ENCODE measurements around the gene DNAJC7.
A peak's percentile ranks its signal among the peaks of the same experiment; 100 is the strongest.

DNAJC7 gene

DNA sequence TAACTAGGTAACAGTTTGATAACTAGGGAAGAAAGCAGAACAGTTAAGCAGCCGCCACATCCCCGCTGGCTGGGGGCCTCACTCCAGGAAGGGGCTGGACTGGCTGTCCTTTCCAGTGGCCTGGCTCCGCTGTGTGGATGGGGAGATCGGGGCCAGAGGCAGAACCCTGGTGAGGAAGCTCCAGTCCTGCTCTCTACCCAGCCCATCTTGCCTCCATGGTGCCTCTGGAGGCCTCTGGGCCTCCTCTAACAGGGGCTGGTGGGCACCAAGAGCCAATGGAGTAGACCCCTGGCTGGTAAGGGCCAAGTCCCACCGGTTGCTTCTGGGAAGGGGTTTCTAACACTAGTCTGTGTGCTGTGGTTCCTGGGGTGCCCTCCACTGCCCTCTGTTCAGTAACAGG lies 42.6 kb downstream of the DNAJC7 start:
- no peaks in the 10 kb centered on the region for H3K27me3 ChIP-seq (ENCODE audit: control insufficient read depth, insufficient read depth, low read length)
- H3K27ac ChIP-seq (ENCODE audit: low read depth, low read length) = no peak overlapping the region
- H3K9ac ChIP-seq (ENCODE audit: low read length) = no peak overlapping the region
- no peak overlapping the region for H3K4me3 ChIP-seq (ENCODE audit: low read depth, low read length)
- peaks cover 84% of the 10 kb centered on the region for H3K36me3 ChIP-seq (ENCODE audit: control insufficient read depth, insufficient read depth, low read length)
- no peaks in the 10 kb centered on the region for H3K4me1 ChIP-seq (ENCODE audit: control insufficient read depth, insufficient read depth, low read length)
- H3K9me3 ChIP-seq (ENCODE audit: control insufficient read depth, insufficient read depth, low read depth, low read length) = no peaks in the 10 kb centered on the region

DNA sequence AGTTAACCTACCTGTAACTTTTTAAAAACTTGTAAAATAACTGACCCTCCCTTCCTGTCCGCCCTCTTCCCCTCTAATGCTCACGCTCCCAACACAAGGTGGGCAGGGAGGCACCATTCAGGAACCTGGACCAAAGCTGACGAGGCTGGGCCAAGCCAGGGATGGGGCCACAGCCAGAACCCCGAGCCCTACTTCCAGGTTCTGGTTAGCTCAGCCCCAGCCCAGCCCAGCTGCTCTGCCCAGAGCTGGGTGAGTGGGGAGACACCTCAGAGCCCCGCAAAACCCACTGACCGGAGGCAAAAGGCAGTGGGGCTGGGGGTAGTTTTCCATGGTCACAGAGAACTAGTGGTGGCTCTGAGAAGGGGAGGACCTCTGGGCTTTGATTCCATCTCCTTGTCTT lies 43.2 kb downstream of the DNAJC7 start:
- H3K9me3 ChIP-seq (ENCODE audit: control insufficient read depth, insufficient read depth, low read depth, low read length) = no peaks in the 10 kb centered on the region
- H3K36me3 ChIP-seq (ENCODE audit: control insufficient read depth, insufficient read depth, low read length) = peaks cover 84% of the 10 kb centered on the region
- H3K4me1 ChIP-seq (ENCODE audit: control insufficient read depth, insufficient read depth, low read length) = no peaks in the 10 kb centered on the region
- no peaks in the 10 kb centered on the region for H3K27me3 ChIP-seq (ENCODE audit: control insufficient read depth, insufficient read depth, low read length)
- H3K4me3 ChIP-seq (ENCODE audit: low read depth, low read length) = no peak overlapping the region
- H3K9ac ChIP-seq (ENCODE audit: low read length) = no peak overlapping the region
- no peak overlapping the region for H3K27ac ChIP-seq (ENCODE audit: low read depth, low read length)

DNA sequence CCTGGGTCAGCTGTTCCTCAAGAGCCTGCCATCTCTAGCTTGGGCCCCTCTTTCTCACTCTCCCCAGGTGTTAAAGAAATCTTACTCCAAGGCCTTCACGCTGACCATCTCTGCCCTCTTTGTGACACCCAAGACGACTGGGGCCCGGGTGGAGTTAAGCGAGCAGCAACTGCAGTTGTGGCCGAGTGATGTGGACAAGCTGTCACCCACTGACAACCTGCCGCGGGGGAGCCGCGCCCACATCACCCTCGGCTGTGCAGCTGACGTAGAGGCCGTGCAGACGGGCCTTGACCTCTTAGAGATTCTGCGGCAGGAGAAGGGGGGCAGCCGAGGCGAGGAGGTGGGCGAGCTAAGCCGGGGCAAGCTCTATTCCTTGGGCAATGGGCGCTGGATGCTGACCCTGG lies 43.8 kb downstream of the DNAJC7 start:
- H3K9ac ChIP-seq (ENCODE audit: low read length) = no peak overlapping the region
- no peaks in the 10 kb centered on the region for H3K9me3 ChIP-seq (ENCODE audit: control insufficient read depth, insufficient read depth, low read depth, low read length)
- peaks cover 86% of the 10 kb centered on the region for H3K36me3 ChIP-seq (ENCODE audit: control insufficient read depth, insufficient read depth, low read length)
- peaks cover 4% of the 10 kb centered on the region; the same call in 1 of the 2 replicates for H3K4me1 ChIP-seq (ENCODE audit: control insufficient read depth, insufficient read depth, low read length)
- no peak overlapping the region for H3K4me3 ChIP-seq (ENCODE audit: low read depth, low read length)
- H3K27ac ChIP-seq (ENCODE audit: low read depth, low read length) = no peak overlapping the region
- no peaks in the 10 kb centered on the region for H3K27me3 ChIP-seq (ENCODE audit: control insufficient read depth, insufficient read depth, low read length)

DNA sequence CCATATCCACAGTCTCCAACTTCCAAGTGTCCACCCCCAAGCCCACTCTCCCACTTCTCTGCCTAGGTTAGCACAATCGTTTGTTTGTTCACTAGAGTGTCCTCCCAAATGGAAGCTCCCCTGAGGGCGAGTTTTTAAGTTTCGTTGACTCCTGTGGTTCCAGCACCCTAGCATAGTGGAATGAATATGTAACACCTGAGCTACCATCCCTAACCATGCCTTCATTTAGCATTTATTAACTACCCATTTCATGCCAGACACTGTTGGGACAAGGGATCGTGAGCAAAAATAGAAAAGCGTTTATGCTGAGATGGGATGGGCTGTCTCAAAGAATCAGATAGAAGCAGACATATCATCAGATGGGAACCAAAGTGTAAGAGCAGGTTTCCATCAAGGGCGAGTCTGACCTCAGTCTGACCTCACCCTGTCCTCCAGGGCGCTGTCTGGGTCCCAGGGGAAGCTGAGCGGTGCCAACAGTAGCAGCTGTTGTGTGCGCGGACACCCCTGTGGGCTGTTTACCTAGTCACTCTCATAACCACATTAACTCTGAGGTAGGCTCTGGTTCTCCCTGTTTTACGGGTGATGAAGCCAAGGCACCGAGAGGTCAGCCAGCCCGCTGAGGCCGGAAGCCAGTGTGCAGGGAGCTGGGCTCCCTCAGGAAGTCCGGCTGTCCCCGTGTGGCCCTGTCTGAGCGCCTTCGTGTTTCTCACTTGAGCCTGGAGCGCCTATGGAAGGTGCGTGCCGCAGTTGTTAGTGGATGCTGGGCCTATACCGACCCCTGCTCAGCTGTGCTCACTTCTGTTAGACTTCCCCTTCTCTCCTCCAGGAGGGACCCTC lies 44.5 kb downstream of the DNAJC7 start:
- H3K4me3 ChIP-seq (ENCODE audit: low read depth, low read length) = no peak overlapping the region
- no peak overlapping the region for H3K27ac ChIP-seq (ENCODE audit: low read depth, low read length)
- H3K4me1 ChIP-seq (ENCODE audit: control insufficient read depth, insufficient read depth, low read length) = peaks cover 7% of the 10 kb centered on the region; the same call in 1 of the 2 replicates
- no peaks in the 10 kb centered on the region for H3K27me3 ChIP-seq (ENCODE audit: control insufficient read depth, insufficient read depth, low read length)
- peaks cover 85% of the 10 kb centered on the region for H3K36me3 ChIP-seq (ENCODE audit: control insufficient read depth, insufficient read depth, low read length)
- no peaks in the 10 kb centered on the region for H3K9me3 ChIP-seq (ENCODE audit: control insufficient read depth, insufficient read depth, low read depth, low read length)
- no peak overlapping the region for H3K9ac ChIP-seq (ENCODE audit: low read length)

DNA sequence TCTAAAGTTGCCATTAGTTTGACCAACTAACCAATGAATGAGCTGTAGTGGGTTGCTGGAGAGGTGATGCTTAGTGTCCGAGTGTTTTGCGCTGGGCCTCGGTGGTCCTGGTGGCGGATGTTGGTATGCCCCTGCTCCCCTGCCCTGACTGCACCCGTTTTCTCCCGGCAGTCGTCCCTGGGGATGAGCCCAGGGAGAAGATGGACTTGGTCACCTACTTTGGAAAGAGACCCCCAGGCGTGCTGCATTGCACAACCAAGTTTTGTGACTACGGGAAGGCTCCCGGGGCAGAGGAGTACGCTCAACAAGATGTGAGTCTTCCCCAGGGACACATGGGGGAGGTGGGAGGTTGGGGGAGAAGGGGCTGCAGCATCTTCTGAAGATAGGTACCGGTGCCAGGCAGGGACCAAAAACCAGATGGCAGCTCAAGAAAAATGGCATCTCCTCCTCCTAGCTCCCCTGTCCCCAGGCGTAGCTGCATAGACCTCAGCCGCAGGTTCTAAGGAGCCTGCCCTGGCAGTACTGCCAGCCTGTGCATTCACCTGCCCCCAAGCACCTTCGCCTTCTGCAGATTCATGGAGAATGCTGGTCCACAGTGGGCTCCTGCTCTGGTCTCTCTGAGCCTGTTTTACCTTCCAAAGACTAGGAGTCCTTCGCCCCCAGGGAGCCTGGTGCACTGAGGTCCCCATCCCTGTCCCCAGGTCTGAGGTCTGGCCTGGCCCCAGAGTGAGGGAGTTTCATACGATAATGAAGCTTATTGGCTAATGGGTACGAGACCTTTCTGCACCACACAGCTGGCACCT lies 45.3 kb downstream of the DNAJC7 start:
- no peaks in the 10 kb centered on the region for H3K9me3 ChIP-seq (ENCODE audit: control insufficient read depth, insufficient read depth, low read depth, low read length)
- H3K36me3 ChIP-seq (ENCODE audit: control insufficient read depth, insufficient read depth, low read length) = peaks cover 76% of the 10 kb centered on the region
- no peaks in the 10 kb centered on the region for H3K27me3 ChIP-seq (ENCODE audit: control insufficient read depth, insufficient read depth, low read length)
- H3K4me1 ChIP-seq (ENCODE audit: control insufficient read depth, insufficient read depth, low read length) = peaks cover 12% of the 10 kb centered on the region; the same call in 1 of the 2 replicates
- H3K27ac ChIP-seq (ENCODE audit: low read depth, low read length) = no peak overlapping the region
- no peak overlapping the region for H3K4me3 ChIP-seq (ENCODE audit: low read depth, low read length)
- H3K9ac ChIP-seq (ENCODE audit: low read length) = no peak overlapping the region

DNA sequence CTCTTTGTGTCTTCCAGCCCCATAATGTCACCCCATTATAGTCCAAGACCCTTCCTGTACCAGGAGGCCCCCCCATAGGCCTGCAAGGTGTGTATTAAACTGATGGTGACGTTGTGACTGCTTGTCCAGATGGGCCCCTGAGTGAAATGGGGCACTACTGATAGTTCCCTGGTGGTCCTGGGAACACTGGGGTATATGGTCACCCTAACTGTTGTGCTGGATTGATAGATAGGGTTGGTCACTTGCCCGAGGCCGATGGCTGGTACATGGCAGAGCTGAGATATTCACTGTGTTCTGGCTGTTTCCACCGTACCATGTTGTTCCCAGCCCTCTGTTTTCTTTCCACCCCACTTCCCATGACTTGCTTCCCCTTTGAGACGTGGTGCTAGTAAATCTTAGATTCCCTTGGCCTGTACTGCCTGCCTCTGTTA lies 46.3 kb downstream of the DNAJC7 start:
- peaks cover 66% of the 10 kb centered on the region for H3K36me3 ChIP-seq (ENCODE audit: control insufficient read depth, insufficient read depth, low read length)
- H3K9me3 ChIP-seq (ENCODE audit: control insufficient read depth, insufficient read depth, low read depth, low read length) = no peaks in the 10 kb centered on the region
- no peak overlapping the region for H3K4me3 ChIP-seq (ENCODE audit: low read depth, low read length)
- no peaks in the 10 kb centered on the region for H3K27me3 ChIP-seq (ENCODE audit: control insufficient read depth, insufficient read depth, low read length)
- no peak overlapping the region for H3K9ac ChIP-seq (ENCODE audit: low read length)
- no peak overlapping the region for H3K27ac ChIP-seq (ENCODE audit: low read depth, low read length)
- peaks cover 14% of the 10 kb centered on the region; the same call in 1 of the 2 replicates for H3K4me1 ChIP-seq (ENCODE audit: control insufficient read depth, insufficient read depth, low read length)

DNA sequence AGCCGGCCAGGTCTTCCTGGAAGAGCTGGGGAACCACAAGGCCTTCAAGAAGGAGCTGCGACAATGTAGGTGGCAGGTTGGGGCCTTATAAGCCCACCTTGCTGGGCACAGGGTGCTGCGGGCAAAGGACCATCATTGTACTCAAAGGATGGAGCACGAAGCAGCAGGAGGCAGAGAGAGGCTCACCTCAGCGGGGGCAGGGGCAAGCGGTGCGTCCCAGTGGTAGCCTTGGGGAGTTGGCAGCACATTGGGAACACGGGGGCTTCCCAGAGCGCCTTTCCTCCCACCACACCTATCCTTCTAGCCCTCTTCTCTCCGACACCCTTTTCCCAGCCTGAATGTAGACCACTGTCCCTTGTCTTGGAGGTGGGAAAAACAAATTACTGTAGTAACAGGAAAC lies 48.6 kb downstream of the DNAJC7 start:
- Histone ChIP-seq H3K27ac (ENCODE audit: low read depth, low read length) (no peak overlapping the region), H3K9me3 (ENCODE audit: control insufficient read depth, insufficient read depth, low read depth, low read length) (no peaks in the 10 kb centered on the region), H3K4me1 (ENCODE audit: control insufficient read depth, insufficient read depth, low read length) (peaks cover 22% of the 10 kb centered on the region), H3K27me3 (ENCODE audit: control insufficient read depth, insufficient read depth, low read length) (no peaks in the 10 kb centered on the region), H3K4me3 (ENCODE audit: low read depth, low read length) (no peak overlapping the region), H3K9ac (ENCODE audit: low read length) (no peak overlapping the region), H3K36me3 (ENCODE audit: control insufficient read depth, insufficient read depth, low read length) (peaks cover 44% of the 10 kb centered on the region)

DNA sequence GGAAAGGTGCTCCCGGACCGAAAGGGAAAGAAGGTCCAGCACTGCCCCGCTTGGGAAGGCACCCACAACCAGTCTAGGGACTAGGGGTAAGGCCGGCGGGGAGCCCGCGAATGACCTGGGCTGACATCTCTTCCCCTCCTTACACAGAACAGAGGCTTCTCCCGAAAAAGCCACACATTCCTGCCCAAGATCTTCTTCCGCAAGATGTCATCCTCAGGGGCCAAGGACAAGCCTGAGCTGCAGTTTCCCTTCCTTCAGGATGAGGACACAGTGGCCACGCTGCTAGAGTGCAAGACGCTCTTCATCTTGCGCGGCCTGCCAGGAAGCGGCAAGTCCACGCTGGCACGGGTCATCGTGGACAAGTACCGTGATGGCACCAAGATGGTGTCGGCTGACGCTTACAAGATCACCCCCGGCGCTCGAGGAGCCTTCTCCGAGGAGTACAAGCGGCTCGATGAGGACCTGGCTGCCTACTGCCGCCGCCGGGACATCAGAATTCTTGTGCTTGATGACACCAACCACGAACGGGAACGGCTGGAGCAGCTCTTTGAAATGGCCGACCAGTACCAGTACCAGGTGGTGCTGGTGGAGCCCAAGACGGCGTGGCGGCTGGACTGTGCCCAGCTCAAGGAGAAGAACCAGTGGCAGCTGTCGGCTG lies 49.2 kb downstream of the DNAJC7 start:
- H3K9ac ChIP-seq (ENCODE audit: low read length) = peak overlapping the region; percentile 92
- H3K4me1 ChIP-seq (ENCODE audit: control insufficient read depth, insufficient read depth, low read length) = peaks cover 22% of the 10 kb centered on the region
- H3K27ac ChIP-seq (ENCODE audit: low read depth, low read length) = no peak overlapping the region
- H3K27me3 ChIP-seq (ENCODE audit: control insufficient read depth, insufficient read depth, low read length) = no peaks in the 10 kb centered on the region
- H3K36me3 ChIP-seq (ENCODE audit: control insufficient read depth, insufficient read depth, low read length) = peaks cover 38% of the 10 kb centered on the region
- peak overlapping the region; percentile 74 for H3K4me3 ChIP-seq (ENCODE audit: low read depth, low read length)
- no peaks in the 10 kb centered on the region for H3K9me3 ChIP-seq (ENCODE audit: control insufficient read depth, insufficient read depth, low read depth, low read length)

DNA sequence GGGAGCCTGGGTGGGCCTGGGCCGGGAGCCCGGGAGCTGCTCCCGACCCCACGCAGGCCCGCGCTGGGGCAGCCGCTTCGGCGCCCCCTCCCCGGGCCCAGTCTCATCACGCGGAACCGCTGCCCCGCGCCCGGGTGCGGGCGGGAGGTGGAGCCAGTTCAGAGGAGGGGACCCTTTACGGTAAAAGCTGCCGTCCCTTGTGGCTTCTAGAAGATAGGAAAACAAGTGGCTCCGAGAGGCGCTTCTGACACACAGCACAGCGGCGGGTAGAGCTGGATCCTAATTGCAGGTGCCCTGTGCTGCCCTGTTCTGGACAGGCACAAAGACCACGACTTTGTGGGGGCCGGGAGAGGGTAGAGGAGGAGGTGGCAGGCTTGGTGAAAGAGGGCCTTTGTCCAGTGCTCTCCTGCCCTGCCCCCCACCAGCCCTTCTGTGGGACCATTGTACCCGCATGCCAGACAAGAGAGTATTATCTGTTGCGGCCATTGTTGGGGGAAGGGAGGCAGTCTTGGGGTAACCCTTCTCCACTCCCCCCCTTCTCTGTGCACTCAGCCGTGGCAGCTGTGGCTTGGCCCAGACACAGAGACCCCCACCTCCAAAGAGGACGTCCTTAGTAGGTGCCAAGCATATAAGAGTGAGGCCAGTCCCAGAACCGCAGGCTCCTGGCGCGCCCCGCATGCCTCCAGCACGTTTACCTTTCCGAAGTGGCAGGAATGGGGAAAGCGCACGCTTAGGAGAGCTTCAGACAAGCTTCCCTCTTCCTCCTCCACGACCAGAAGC lies 49.9 kb downstream of the DNAJC7 start:
- no peaks in the 10 kb centered on the region for H3K27me3 ChIP-seq (ENCODE audit: control insufficient read depth, insufficient read depth, low read length)
- peak overlapping the region; percentile 92 for H3K9ac ChIP-seq (ENCODE audit: low read length)
- peak overlapping the region; percentile 92; the same call in 1 of the 2 replicates for H3K27ac ChIP-seq (ENCODE audit: low read depth, low read length)
- H3K9me3 ChIP-seq (ENCODE audit: control insufficient read depth, insufficient read depth, low read depth, low read length) = no peaks in the 10 kb centered on the region
- H3K4me3 ChIP-seq (ENCODE audit: low read depth, low read length) = peak overlapping the region; percentile 74
- peaks cover 26% of the 10 kb centered on the region for H3K4me1 ChIP-seq (ENCODE audit: control insufficient read depth, insufficient read depth, low read length)
- H3K36me3 ChIP-seq (ENCODE audit: control insufficient read depth, insufficient read depth, low read length) = peaks cover 31% of the 10 kb centered on the region

DNA sequence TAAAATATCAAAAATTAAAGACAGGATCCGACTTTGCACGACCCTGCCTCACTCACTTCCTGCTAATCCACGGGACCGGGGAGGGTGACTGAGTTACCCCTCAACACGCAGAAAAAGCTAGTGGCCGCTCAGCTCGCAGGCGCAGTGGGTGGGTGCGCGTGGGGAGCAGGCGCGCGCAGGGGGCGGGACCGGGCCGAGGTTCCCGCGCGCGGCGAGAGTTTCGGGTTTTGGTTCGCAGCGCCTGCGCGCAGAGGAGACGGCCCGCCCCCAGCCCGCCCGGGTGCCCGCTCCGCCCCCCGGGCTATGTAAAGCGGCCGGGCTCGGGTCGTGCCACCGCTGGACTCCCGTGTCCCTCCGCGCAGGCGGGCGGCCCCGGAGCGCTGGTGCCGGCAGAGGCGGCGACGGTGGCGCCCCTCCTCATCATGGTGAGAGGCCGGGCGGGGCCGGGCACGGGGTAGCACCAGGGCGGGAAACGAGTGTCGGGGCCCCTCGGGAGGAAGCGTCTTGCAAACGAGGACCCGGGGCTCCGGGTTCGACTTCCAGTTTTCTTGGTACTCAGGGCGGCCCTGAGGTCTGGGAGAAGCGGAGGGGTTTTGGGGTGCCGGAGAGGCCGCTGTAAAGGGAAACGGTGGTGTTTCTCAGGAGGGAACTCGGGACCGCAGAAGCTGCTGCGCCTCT lies 50.6 kb downstream of the DNAJC7 start, which contains the start of gene CNP:
Gene CNP (plus strand): TSS at position 333 of the 678 bp plus-strand sequence. CDS start 90 bp downstream, at position 423.
- H3K4me1 ChIP-seq (ENCODE audit: control insufficient read depth, insufficient read depth, low read length) = peaks cover 26% of the 10 kb centered on the region
- peak within 1 kb of the TSS; percentile 92 for H3K9ac ChIP-seq (ENCODE audit: low read length)
- H3K36me3 ChIP-seq (ENCODE audit: control insufficient read depth, insufficient read depth, low read length) = peaks cover 23% of the 10 kb centered on the region
- no peaks in the 10 kb centered on the region for H3K27me3 ChIP-seq (ENCODE audit: control insufficient read depth, insufficient read depth, low read length)
- peak within 1 kb of the TSS; percentile 92; the same call in 1 of the 2 replicates for H3K27ac ChIP-seq (ENCODE audit: low read depth, low read length)
- H3K9me3 ChIP-seq (ENCODE audit: control insufficient read depth, insufficient read depth, low read depth, low read length) = no peaks in the 10 kb centered on the region
- H3K4me3 ChIP-seq (ENCODE audit: low read depth, low read length) = peak within 1 kb of the TSS; percentile 74

Data from HUES6 (cell line).